Measurements from ENCODE around the gene RABGAP1L.
"Not testable (repeated sequence)": the region's sequence is repeated elsewhere in the genome, so short reads cannot be mapped to it uniquely, and the experiment has no call there.

RABGAP1L gene

DNA sequence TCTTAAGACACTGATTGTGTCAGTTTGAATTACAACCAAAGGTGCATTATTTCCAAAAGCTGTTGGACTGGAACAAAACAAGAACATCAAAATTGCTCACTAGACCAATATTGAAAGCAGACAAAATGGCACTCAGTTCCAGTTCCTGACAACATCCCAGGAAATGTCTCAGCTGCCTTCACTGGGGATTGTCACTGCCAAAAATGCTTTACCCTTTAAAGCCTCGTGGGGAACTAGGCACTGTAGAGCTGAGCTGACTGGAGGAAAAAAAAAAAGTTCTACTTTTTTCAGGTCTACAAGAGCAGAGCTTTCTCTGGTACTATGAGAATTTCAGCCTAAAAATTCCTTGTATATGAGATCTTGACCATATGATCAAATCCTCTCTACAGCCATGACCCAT lies 310.4 kb downstream of the RABGAP1L start:
- Histone ChIP-seq H3K27me3 (replicated peaks in 2 of 5; ENCODE audit: control insufficient read depth in 4 of 5, insufficient read depth in 5 of 5, low read length in 4 of 5) (no peaks in the 10 kb centered on the region), H3K27ac (ENCODE audit: insufficient read depth in 1 of 2, low read depth in 1 of 2, low read length in 2 of 2, poor library complexity in 1 of 2, severe bottlenecking in 2 of 2) (no peak overlapping the region), H3K36me3 (ENCODE audit: control insufficient read depth in 4 of 4, insufficient read depth in 4 of 4, low read length in 3 of 4) (no peaks in the 10 kb centered on the region), H3K4me3 (ENCODE audit: control insufficient read depth in 1 of 7, extremely low read depth in 1 of 7, insufficient read depth in 4 of 7, low read depth in 2 of 7, low read length in 6 of 7) (no peak overlapping the region), H3K4me1 (ENCODE audit: control extremely low read depth in 1 of 4, control insufficient read depth in 4 of 4, insufficient read depth in 4 of 4, low read length in 3 of 4) (no peaks in the 10 kb centered on the region), H3K9me3 (ENCODE audit: control extremely low read depth in 1 of 5, control insufficient read depth in 4 of 5, insufficient read depth in 2 of 5, low read depth in 1 of 5, low read length in 4 of 5) (no peaks in the 10 kb centered on the region)
- ChIA-PET POLR2A (no interaction called here), CTCF (no interaction called here)
- DNase-seq, result no peak
- WGBS (ENCODE audit: insufficient coverage), result no CpG with 5 or more reads among the region's 1 CpG

GRCh38 chr1:174479281-174479680 lies 320.0 kb downstream of the RABGAP1L start:
- Histone ChIP-seq H3K9me3 (ENCODE audit: control extremely low read depth in 1 of 5, control insufficient read depth in 4 of 5, insufficient read depth in 2 of 5, low read depth in 1 of 5, low read length in 4 of 5) (peaks cover 0 to 1% (median 0%) of the 10 kb centered on the region in 5 experiments), H3K36me3 (ENCODE audit: control insufficient read depth in 4 of 4, insufficient read depth in 4 of 4, low read length in 3 of 4) (no peaks in the 10 kb centered on the region), H3K27ac (ENCODE audit: insufficient read depth in 1 of 2, low read depth in 1 of 2, low read length in 2 of 2, poor library complexity in 1 of 2, severe bottlenecking in 2 of 2) (no peak overlapping the region), H3K27me3 (replicated peaks in 2 of 5; ENCODE audit: control insufficient read depth in 4 of 5, insufficient read depth in 5 of 5, low read length in 4 of 5) (no peaks in the 10 kb centered on the region), H3K4me1 (ENCODE audit: control extremely low read depth in 1 of 4, control insufficient read depth in 4 of 4, insufficient read depth in 4 of 4, low read length in 3 of 4) (no peaks in the 10 kb centered on the region), H3K4me3 (ENCODE audit: control insufficient read depth in 1 of 7, extremely low read depth in 1 of 7, insufficient read depth in 4 of 7, low read depth in 2 of 7, low read length in 6 of 7) (no peak overlapping the region)
- WGBS (ENCODE audit: insufficient coverage), result 93% methylated on average over 1 of the region's 1 CpG
- ChIA-PET POLR2A (no interaction called here), CTCF (no interaction called here)
- no peak for DNase-seq

DNA sequence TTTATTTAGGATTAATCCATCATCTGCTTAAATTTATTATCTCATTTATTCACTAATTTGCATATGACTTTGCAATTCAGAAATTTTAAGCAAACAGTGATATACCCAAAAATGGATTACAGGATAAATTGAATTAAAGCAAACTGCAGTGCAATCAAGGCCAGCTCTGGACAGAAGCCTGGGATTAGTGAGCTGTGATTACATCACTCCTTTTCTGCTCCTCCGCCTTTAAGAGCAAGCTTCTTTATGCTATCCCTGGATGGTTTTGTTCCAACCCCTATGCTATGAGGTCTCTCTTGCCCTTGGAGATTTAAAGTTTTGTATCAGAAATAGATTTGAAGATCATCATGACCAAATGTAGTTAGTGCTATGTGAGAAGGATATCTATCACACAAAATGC lies 321.0 kb downstream of the RABGAP1L start:
- Histone ChIP-seq H3K4me3 (ENCODE audit: control insufficient read depth in 1 of 7, extremely low read depth in 1 of 7, insufficient read depth in 4 of 7, low read depth in 2 of 7, low read length in 6 of 7) (no peak overlapping the region), H3K36me3 (ENCODE audit: control insufficient read depth in 4 of 4, insufficient read depth in 4 of 4, low read length in 3 of 4) (no peaks in the 10 kb centered on the region), H3K27me3 (replicated peaks in 2 of 5; ENCODE audit: control insufficient read depth in 4 of 5, insufficient read depth in 5 of 5, low read length in 4 of 5) (no peaks in the 10 kb centered on the region), H3K4me1 (ENCODE audit: control extremely low read depth in 1 of 4, control insufficient read depth in 4 of 4, insufficient read depth in 4 of 4, low read length in 3 of 4) (no peaks in the 10 kb centered on the region), H3K9me3 (ENCODE audit: control extremely low read depth in 1 of 5, control insufficient read depth in 4 of 5, insufficient read depth in 2 of 5, low read depth in 1 of 5, low read length in 4 of 5) (peaks cover 0 to 1% (median 0%) of the 10 kb centered on the region in 5 experiments), H3K27ac (ENCODE audit: insufficient read depth in 1 of 2, low read depth in 1 of 2, low read length in 2 of 2, poor library complexity in 1 of 2, severe bottlenecking in 2 of 2) (no peak overlapping the region)
- ChIA-PET CTCF (interaction anchor here (1.0 to 1.2 kb wide), 3 partner anchors 10 to 221 kb away, joined by 3 read pairs; no protein-coding TSS in a partner anchor), POLR2A (no interaction called here)
- 100% methylated on average over 1 of the region's 1 CpG for WGBS (ENCODE audit: insufficient coverage)
- no peak for DNase-seq

DNA sequence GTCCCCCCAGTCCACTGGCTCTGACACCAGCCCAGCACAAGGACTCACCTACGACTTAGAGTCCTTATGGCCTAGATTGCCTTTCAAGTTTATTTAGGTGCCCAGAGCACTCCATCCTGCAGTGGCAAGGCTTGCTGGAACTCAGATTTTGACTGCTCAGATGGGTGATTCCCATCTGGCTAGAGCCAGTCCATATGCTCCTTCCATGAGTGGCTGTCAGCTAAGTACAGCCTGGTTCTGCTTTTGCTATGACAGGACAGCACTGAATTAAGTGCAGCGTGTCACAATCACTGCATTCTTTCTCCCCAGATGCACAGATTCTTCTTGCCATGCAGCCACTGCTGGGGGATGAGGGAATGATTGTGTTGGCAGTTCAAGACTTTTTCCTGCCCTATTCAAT lies 332.3 kb downstream of the RABGAP1L start:
- POLR2A ChIA-PET, result interaction anchor here (0.6 kb wide), 1 partner anchor 10 kb away, joined by 3 read pairs; no protein-coding TSS in a partner anchor
- CTCF ChIA-PET, result no interaction called here
- Histone ChIP-seq H3K27me3 (replicated peaks in 2 of 5; ENCODE audit: control insufficient read depth in 4 of 5, insufficient read depth in 5 of 5, low read length in 4 of 5) (no peaks in the 10 kb centered on the region), H3K4me3 (ENCODE audit: control insufficient read depth in 1 of 7, extremely low read depth in 1 of 7, insufficient read depth in 4 of 7, low read depth in 2 of 7, low read length in 6 of 7) (no peak overlapping the region), H3K27ac (ENCODE audit: insufficient read depth in 1 of 2, low read depth in 1 of 2, low read length in 2 of 2, poor library complexity in 1 of 2, severe bottlenecking in 2 of 2) (no peak overlapping the region), H3K36me3 (ENCODE audit: control insufficient read depth in 4 of 4, insufficient read depth in 4 of 4, low read length in 3 of 4) (peaks cover 0 to 4% (median 0%) of the 10 kb centered on the region in 4 experiments), H3K9me3 (ENCODE audit: control extremely low read depth in 1 of 5, control insufficient read depth in 4 of 5, insufficient read depth in 2 of 5, low read depth in 1 of 5, low read length in 4 of 5) (peaks cover 0 to 4% (median 0%) of the 10 kb centered on the region in 5 experiments), H3K4me1 (ENCODE audit: control extremely low read depth in 1 of 4, control insufficient read depth in 4 of 4, insufficient read depth in 4 of 4, low read length in 3 of 4) (no peaks in the 10 kb centered on the region)
- 100% methylated on average over 1 of the region's 2 CpGs for WGBS (ENCODE audit: insufficient coverage)
- no peak for DNase-seq

GRCh38 chr1:174497478-174497877 lies 338.2 kb downstream of the RABGAP1L start:
- CTCF ChIA-PET, result no interaction called here
- POLR2A ChIA-PET, result no interaction called here
- H3K4me1 ChIP-seq (ENCODE audit: control extremely low read depth in 1 of 4, control insufficient read depth in 4 of 4, insufficient read depth in 4 of 4, low read length in 3 of 4), result no peaks in the 10 kb centered on the region
- H3K27ac ChIP-seq (ENCODE audit: insufficient read depth in 1 of 2, low read depth in 1 of 2, low read length in 2 of 2, poor library complexity in 1 of 2, severe bottlenecking in 2 of 2), result no peak overlapping the region
- H3K36me3 ChIP-seq (ENCODE audit: control insufficient read depth in 4 of 4, insufficient read depth in 4 of 4, low read length in 3 of 4), result no peaks in the 10 kb centered on the region
- no peak for DNase-seq
- H3K4me3 ChIP-seq (ENCODE audit: control insufficient read depth in 1 of 7, extremely low read depth in 1 of 7, insufficient read depth in 4 of 7, low read depth in 2 of 7, low read length in 6 of 7), result no peak overlapping the region
- H3K9me3 ChIP-seq (ENCODE audit: control extremely low read depth in 1 of 5, control insufficient read depth in 4 of 5, insufficient read depth in 2 of 5, low read depth in 1 of 5, low read length in 4 of 5), result no peaks in the 10 kb centered on the region
- H3K27me3 ChIP-seq (replicated peaks in 2 of 5; ENCODE audit: control insufficient read depth in 4 of 5, insufficient read depth in 5 of 5, low read length in 4 of 5), result no peaks in the 10 kb centered on the region

DNA sequence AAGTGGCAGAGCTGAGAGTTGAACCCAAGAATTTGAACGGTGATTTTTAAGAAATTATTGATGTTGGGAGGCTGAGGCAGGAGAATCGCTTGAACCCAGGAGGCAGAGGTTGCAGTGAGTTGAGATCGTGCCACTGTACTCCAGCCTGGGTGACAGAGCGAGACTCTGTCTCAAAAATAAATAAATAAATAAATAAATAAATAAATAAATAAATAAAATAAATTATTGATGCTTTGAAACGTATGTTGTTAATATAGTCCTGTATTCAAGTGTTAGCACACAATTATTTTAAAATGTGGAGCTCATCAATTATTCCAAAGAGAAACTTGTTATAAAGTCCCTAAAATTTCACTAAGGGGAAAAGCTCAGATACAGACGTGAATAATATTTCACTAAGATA lies 357.4 kb downstream of the RABGAP1L start:
- POLR2A ChIA-PET; CTCF ChIA-PET; H3K4me1 ChIP-seq (ENCODE audit: control extremely low read depth in 1 of 4, control insufficient read depth in 4 of 4, insufficient read depth in 4 of 4, low read length in 3 of 4); H3K27ac ChIP-seq (ENCODE audit: insufficient read depth in 1 of 2, low read depth in 1 of 2, low read length in 2 of 2, poor library complexity in 1 of 2, severe bottlenecking in 2 of 2); H3K36me3 ChIP-seq (ENCODE audit: control insufficient read depth in 4 of 4, insufficient read depth in 4 of 4, low read length in 3 of 4); H3K9me3 ChIP-seq (ENCODE audit: control extremely low read depth in 1 of 5, control insufficient read depth in 4 of 5, insufficient read depth in 2 of 5, low read depth in 1 of 5, low read length in 4 of 5); H3K4me3 ChIP-seq (ENCODE audit: control insufficient read depth in 1 of 7, extremely low read depth in 1 of 7, insufficient read depth in 4 of 7, low read depth in 2 of 7, low read length in 6 of 7); H3K27me3 ChIP-seq (replicated peaks in 2 of 5; ENCODE audit: control insufficient read depth in 4 of 5, insufficient read depth in 5 of 5, low read length in 4 of 5); DNase-seq: not testable (repeated sequence)
- WGBS (ENCODE audit: insufficient coverage), result no CpG with 5 or more reads among the region's 6 CpGs

GRCh38 chr1:174519844-174520243 lies 360.5 kb downstream of the RABGAP1L start:
- H3K9me3 ChIP-seq (ENCODE audit: control extremely low read depth in 1 of 5, control insufficient read depth in 4 of 5, insufficient read depth in 2 of 5, low read depth in 1 of 5, low read length in 4 of 5), result peaks cover 0 to 8% (median 0%) of the 10 kb centered on the region in 5 experiments
- no peaks in the 10 kb centered on the region for H3K27me3 ChIP-seq (replicated peaks in 2 of 5; ENCODE audit: control insufficient read depth in 4 of 5, insufficient read depth in 5 of 5, low read length in 4 of 5)
- CTCF ChIA-PET, result no interaction called here
- H3K27ac ChIP-seq (ENCODE audit: insufficient read depth in 1 of 2, low read depth in 1 of 2, low read length in 2 of 2, poor library complexity in 1 of 2, severe bottlenecking in 2 of 2), result no peak overlapping the region
- WGBS (ENCODE audit: insufficient coverage), result 100% methylated on average over 1 of the region's 2 CpGs
- H3K4me3 ChIP-seq (ENCODE audit: control insufficient read depth in 1 of 7, extremely low read depth in 1 of 7, insufficient read depth in 4 of 7, low read depth in 2 of 7, low read length in 6 of 7), result no peak overlapping the region
- no peaks in the 10 kb centered on the region for H3K36me3 ChIP-seq (ENCODE audit: control insufficient read depth in 4 of 4, insufficient read depth in 4 of 4, low read length in 3 of 4)
- POLR2A ChIA-PET, result no interaction called here
- no peaks in the 10 kb centered on the region for H3K4me1 ChIP-seq (ENCODE audit: control extremely low read depth in 1 of 4, control insufficient read depth in 4 of 4, insufficient read depth in 4 of 4, low read length in 3 of 4)
- no peak for DNase-seq
